ENCODE results near the gene REEP6. TPM values are rescaled to one million over a fixed set of nuclear protein-coding genes. Genes with fewer than 3 reads are reported as not detected.
A peak's percentile ranks its signal among the peaks of the same experiment; 100 is the strongest.

Gene REEP6
- total RNA-seq: 7.5 TPM

GRCh38 chr19:1491114-1491848, at the start of gene REEP6:
TSS of gene REEP6 (plus strand) at chr19:1491181. CDS start at chr19:1491270, 89 bp downstream.
- no peak for DNase-seq

- no peak for DNase-seq
Measured at GRCh38 chr19:1441677-1442438, 49.1 kb upstream of the REEP6 start.

- peak; percentile 23 for DNase-seq
Measured at GRCh38 chr19:1445185-1445931, 45.6 kb upstream of the REEP6 start.

GRCh38 chr19:1445932-1446712, 44.9 kb upstream of the REEP6 start:
- DNase-seq: no peak

GRCh38 chr19:1446713-1447481, 44.1 kb upstream of the REEP6 start:
- no peak for DNase-seq

- no peak for DNase-seq
Measured at GRCh38 chr19:1447504-1447903, 43.5 kb upstream of the REEP6 start.

GRCh38 chr19:1447944-1448343, 43.0 kb upstream of the REEP6 start:
- no peak for DNase-seq

GRCh38 chr19:1449467-1450442, 41.2 kb upstream of the REEP6 start, which contains the start of gene APC2:
TSS of gene APC2 (plus strand) at chr19:1450121. CDS start at chr19:1453002, 2,881 bp downstream.
- DNase-seq: no peak

GRCh38 chr19:1450735-1451731, 39.9 kb upstream of the REEP6 start:
- DNase-seq: no peak

- DNase-seq: no peak
Measured at GRCh38 chr19:1451916-1452801, 38.8 kb upstream of the REEP6 start.

GRCh38 chr19:1452802-1453524, 38.0 kb upstream of the REEP6 start:
- no peak for DNase-seq

- DNase-seq: no peak
Measured at GRCh38 chr19:1453525-1454364, 37.2 kb upstream of the REEP6 start.

- DNase-seq: no peak
Measured at GRCh38 chr19:1455002-1455335, 36.0 kb upstream of the REEP6 start.

- no peak for DNase-seq
Measured at GRCh38 chr19:1455336-1456120, 35.5 kb upstream of the REEP6 start.

Data from skin of body (tissue), 2 donors.